Measurements from ENCODE around the gene KCNAB1.

GRCh38 chr3:156535798-156536197 lies 415.4 kb downstream of the KCNAB1 start:
- no peak for TF ChIP-seq EZH2 (IDR thresholded peaks at IDR 0.05; ENCODE audit: borderline replicate concordance)
- TF ChIP-seq CTCF (IDR thresholded peaks at IDR 0.05; ENCODE audit: poor library complexity) = no peak
- TF ChIP-seq EZH2phosphoT487 (IDR thresholded peaks at IDR 0.05; ENCODE audit: low read depth, severe bottlenecking, unreplicated experiment) = no peak

Measured in hepatocyte (in vitro differentiated cells).